COLO668 (cell line): ENCODE data around the gene MICU1.
"Not testable (repeated sequence)": the region's sequence is repeated elsewhere in the genome, so short reads cannot be mapped to it uniquely, and the experiment has no call there.

Source experiments
- DNase-seq: peaks from one replicate; lab custom pipeline; 2025; ENCODE audit not compliant: unreplicated experiment; lab: John Stamatoyannopoulos, UW

Gene MICU1

GRCh38 chr10:72508033-72508432 lies 117.8 kb downstream of the MICU1 start:
- no peak for DNase-seq

- no peak for DNase-seq
These were observed 119.4 kb downstream of the MICU1 start for GRCh38 chr10:72506474-72506873.

GRCh38 chr10:72505435-72505834 lies 120.4 kb downstream of the MICU1 start:
- DNase-seq, result no peak

GRCh38 chr10:72503694-72504438 lies 122.0 kb downstream of the MICU1 start:
- no peak for DNase-seq

- DNase-seq, result no peak
These were observed 122.6 kb downstream of the MICU1 start for GRCh38 chr10:72503241-72503640.

- no peak for DNase-seq
These were observed 123.3 kb downstream of the MICU1 start for GRCh38 chr10:72502581-72502980.

- DNase-seq, result no peak
These were observed 126.2 kb downstream of the MICU1 start for GRCh38 chr10:72499701-72500100.

GRCh38 chr10:72490951-72491350 lies 134.9 kb downstream of the MICU1 start:
- DNase-seq, result no peak

- no peak for DNase-seq
These were observed 138.4 kb downstream of the MICU1 start for GRCh38 chr10:72487521-72487920.

- no peak for DNase-seq
These were observed 138.8 kb downstream of the MICU1 start for GRCh38 chr10:72487116-72487515.

GRCh38 chr10:72485701-72486100 lies 140.2 kb downstream of the MICU1 start:
- DNase-seq, result no peak

- no peak for DNase-seq
These were observed 141.4 kb downstream of the MICU1 start for GRCh38 chr10:72484521-72484920.

- no peak for DNase-seq
These were observed 142.4 kb downstream of the MICU1 start for GRCh38 chr10:72483471-72483870.

GRCh38 chr10:72480861-72481260 lies 145.0 kb downstream of the MICU1 start:
- DNase-seq, result no peak

GRCh38 chr10:72477463-72477862 lies 148.4 kb downstream of the MICU1 start:
- DNase-seq, result no peak

GRCh38 chr10:72472306-72472705 lies 153.6 kb downstream of the MICU1 start:
- DNase-seq, result no peak

GRCh38 chr10:72470666-72471065 lies 155.2 kb downstream of the MICU1 start:
- no peak for DNase-seq

- not testable (repeated sequence) for DNase-seq
These were observed 158.8 kb downstream of the MICU1 start for GRCh38 chr10:72467064-72467463.

GRCh38 chr10:72466018-72466417 lies 159.9 kb downstream of the MICU1 start:
- DNase-seq, result no peak

GRCh38 chr10:72464438-72464837 lies 161.4 kb downstream of the MICU1 start:
- DNase-seq, result no peak

- DNase-seq, result no peak
These were observed 163.6 kb downstream of the MICU1 start for GRCh38 chr10:72462261-72462660.

- DNase-seq, result no peak
These were observed 164.8 kb downstream of the MICU1 start for GRCh38 chr10:72461085-72461484.

GRCh38 chr10:72460284-72460876 lies 165.5 kb downstream of the MICU1 start:
- DNase-seq, result no peak
